HG02840 (cell line): ENCODE results near the gene NEK10.

Experiments used
- ATAC-seq: cut with Tn5 transposase; IDR thresholded peaks from one replicate; pipeline ENCODE4 v1.9.1; 2021; ENCODE audit warnings: mild to moderate bottlenecking, moderate library complexity, moderate number of reproducible peaks; ENCODE audit not compliant: unreplicated experiment, low FRiP score

Gene NEK10

DNA sequence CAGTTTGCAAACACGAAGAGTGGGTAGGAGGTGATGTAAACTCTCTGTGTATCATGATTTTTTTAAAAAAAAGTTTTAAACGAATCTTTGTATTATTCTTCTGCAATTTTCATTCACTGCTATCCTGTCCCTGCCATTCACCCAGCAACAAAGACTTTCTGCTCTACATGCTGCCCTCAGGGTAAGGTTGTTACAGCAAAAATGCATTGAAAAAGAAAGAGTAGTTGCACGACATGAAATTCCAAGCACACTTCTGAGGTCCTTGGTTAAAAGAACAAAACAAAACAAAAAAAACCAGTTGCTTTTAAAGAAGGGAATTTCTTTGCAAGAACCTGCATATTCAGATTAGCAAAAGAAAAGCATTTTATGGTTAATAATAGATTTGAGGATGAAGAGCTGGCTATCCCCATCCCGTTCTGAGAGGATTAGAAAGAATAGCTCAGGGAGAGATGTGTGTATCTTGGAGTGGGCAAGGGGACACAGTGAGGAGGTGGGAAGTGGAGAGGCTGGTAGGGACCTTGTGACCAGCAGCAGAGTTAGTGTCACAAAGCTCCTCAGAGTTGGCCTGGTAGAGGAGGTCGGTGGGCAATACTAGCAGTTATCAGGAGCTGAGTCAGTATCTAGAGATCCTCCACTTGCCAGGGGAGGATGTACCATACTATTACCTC, 290.8 kb downstream of the NEK10 start:
- ATAC-seq, result no peak

DNA sequence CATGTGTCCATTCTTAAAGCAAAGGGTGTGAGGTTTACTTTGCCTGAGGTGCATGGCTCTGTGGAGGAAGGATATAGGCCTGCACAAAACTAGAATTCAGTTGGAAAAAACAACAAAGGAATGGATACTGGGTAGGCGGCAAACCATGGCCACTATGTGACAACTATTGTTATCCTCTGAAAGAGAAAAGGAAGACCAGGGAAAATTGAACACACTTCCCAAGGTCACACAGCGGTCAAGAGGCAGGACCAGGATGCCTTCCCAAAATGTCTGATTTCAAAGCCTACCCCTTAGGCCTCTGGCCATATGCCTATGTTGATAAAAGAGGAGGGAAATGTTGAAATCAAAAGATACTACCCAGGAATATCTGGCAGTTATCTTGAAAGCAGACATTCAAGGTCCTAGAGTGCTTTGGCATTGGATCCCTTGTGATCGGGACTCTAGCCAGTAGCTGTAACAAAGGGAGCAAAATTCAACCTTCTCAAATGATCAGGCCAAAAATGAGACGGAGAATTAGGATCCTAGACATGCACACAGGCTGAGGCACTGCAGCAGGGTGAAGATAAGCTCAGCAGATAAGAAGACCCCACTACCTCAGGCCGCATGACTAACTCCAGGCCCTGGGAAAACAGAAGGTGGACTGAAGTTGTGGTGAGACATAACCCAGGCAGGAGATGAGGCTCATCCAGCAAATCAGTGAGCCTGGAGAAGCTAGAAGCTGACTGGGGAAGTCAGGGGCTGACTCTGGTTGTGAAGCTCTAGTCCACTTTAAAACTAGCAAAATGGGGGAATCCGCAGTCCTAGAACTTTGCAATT, 292.2 kb downstream of the NEK10 start:
- no peak for ATAC-seq

DNA sequence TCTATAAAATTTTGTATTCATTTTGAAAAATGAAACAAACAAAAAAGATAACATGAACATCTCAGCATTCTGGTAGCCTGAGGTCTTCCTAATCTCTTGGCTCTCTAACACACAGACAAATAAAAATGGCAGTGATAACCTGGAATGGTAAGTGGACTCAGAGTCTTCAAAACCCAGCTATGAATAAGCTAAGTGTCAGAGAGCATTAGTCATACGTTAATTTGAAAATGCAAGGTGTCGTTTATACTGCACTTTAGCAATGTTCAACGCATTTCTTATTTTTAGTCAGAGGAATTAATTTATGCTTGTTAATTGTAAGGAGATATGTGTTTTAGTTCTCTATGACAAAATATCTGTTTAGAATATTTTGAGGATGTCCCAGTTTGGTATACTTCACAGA, 294.3 kb downstream of the NEK10 start:
- ATAC-seq, result no peak

DNA sequence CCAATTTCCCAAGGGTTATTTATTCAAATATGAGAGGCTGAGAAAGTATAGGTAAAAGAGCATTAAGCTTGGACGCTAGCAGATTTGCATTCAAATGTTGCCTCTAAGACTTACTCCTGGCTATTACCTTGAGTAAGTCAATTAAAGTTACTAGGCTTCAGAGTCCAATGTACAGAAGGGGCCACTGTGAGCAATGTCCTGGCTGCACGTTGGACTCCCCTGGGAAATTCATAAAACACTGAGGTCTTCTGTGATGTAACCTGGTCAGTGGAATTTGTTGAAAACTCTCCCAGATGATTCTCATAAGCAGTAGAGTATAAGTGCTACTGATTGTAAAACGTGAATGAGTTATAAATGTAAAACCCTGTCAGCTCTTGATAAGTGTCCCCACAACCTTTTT, 295.3 kb downstream of the NEK10 start:
- no peak for ATAC-seq

DNA sequence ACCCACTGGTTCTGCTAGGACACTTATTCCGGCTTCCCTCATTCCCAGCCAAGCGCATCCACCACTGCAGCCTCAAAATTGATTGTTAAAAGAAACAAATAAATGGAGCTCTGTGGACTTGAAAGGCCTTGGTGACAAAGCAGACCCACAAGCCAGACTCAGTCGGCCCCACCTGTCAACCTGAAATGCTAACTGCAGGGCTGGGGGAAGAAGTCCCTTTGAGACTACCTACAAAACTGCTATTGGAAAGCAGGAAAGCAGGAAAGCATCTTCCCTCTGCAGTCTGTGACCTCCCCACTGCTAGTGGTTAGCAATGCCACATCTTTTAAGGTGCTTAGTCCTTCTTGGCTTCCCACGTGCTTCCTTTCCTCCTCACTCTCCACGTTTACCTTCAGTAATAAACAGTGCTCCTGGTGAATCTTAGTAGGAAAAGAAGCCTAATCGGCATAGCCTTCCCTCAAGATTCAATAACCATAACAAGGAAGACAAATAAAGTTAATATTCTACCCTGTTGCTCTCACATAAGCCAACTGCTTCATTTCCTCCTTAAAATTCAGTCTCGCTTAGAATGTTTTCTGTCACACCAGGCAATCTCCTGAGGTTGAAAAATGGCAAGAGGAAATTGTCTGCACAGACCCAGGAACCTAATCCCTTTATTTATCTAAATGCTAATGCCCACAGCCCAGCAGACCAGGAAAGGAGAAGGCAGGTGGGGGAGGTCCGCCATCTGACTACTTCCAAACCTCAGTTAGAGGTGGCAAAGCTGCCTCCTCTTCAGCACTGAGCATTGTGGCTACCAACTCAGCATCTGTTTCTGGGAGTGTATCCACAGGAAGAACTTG, 296.2 kb downstream of the NEK10 start:
- ATAC-seq, result no peak

DNA sequence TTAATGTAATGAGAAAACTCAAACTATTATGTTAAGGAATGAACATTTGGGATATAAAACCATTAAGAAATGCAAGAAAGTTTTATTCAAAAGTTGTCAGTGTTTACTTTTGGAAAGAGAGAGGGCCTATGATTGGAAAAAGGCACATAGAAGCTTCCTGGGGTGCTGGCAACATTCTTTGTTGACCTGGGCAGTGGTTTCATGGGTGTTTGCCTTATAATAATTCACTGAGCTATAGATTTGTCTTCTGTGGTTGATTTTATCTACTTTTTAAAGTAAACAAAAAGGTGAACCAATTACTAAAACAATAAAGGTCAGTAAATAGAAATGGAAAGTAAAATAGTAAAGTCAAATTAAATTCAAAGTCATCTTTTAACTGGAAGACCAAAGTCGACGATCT, 308.8 kb downstream of the NEK10 start:
- no peak for ATAC-seq
